ENCODE results near the gene ASPG. TPM values are rescaled to one million over a fixed set of nuclear protein-coding genes. Genes with fewer than 3 reads are reported as not detected.

Gene ASPG
- total RNA-seq, 1 experiment from 2014 or later: not detected

DNA sequence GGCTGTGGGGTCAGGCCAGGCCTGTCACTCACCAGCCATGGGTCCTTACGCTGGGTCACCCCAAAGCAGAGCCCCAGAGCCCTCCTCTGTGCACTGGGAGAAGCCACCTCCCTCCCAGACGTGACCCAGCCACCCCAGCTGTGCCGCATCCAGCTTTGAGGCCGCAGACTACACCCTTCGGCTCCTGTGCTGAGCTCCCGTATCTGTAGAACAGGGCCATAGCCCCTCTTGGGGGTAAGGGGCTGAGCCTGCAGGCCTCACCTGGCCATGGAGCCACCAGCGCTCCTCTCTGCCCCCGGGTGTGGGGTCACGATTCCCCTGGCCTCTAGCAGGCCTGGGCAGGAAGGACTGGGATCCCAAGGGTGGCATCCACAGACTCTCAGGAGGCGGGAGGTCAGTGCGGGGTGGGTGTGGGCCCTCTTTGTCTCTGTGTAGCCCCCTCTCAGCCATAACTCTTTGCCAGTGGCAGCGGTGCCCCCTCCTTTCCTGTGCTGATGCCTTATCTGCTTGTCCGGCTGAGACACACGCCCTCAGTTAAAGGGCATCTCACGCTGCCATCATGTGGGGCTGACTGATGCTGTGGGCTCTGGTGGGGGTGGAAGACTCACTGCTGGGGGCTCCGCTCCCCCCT lies 16.3 kb downstream of the ASPG start:
- BruUV-seq (replicated peaks): no TSS peak
- no peaks in the 10 kb centered on the region for H3K9me3 Mint-ChIP-seq (ENCODE audit: low read depth, unreplicated experiment)
- no peak for TF ChIP-seq CTCF (IDR thresholded peaks at IDR 0.05; ENCODE audit: unreplicated experiment)
- H3K27me3 Mint-ChIP-seq (ENCODE audit: unreplicated experiment): peaks cover 9% of the 10 kb centered on the region
- CTCF ChIA-PET: no interaction called here
- H3K4me3 Mint-ChIP-seq (ENCODE audit: low read depth, unreplicated experiment): no peak overlapping the region
- H3K36me3 Mint-ChIP-seq (ENCODE audit: insufficient read depth, unreplicated experiment): no peaks in the 10 kb centered on the region
- peaks cover 8% of the 10 kb centered on the region for H3K4me1 Mint-ChIP-seq (ENCODE audit: low read depth, unreplicated experiment)
- DNase-seq: no peak
- intact Hi-C loops (cut with micrococcal nuclease; ENCODE audit: unreplicated experiment): no loop called here
- H3K27ac Mint-ChIP-seq (ENCODE audit: unreplicated experiment): no peak overlapping the region

DNA sequence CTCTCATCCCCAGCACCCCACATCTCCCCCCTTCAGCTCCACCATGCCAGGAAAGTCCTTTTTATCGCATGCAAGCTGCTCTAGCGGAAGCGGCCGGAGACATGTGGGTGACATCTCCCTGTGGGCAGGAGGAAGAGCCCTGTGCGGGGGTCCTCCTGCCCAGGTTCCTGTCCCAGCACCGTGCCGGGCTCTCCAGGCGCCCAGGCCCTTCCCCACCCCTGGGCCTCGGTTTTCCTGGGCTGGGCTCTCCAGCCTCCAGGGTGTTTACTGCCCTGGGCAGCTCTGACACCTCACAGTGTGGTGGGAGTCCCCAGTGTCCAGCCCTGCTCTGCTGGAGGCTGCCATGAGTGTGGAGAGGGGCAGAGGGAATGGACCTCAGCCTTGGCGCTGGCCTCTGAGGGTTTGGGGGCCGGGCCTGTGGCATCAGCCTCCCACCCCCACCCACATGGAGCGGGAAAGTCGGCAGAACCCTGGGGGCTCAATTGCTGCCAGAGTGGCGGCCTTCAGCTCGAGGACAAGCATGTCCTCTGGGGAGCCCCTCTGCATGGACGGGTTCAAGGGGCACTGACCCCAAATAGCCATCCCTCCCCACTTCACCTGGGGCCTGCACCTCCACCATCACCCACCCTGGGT lies 16.9 kb downstream of the ASPG start:
- Mint-ChIP-seq H3K4me3 (ENCODE audit: low read depth, unreplicated experiment) (no peak overlapping the region), H3K27me3 (ENCODE audit: unreplicated experiment) (peaks cover 9% of the 10 kb centered on the region), H3K4me1 (ENCODE audit: low read depth, unreplicated experiment) (peaks cover 8% of the 10 kb centered on the region), H3K9me3 (ENCODE audit: low read depth, unreplicated experiment) (no peaks in the 10 kb centered on the region), H3K27ac (ENCODE audit: unreplicated experiment) (no peak overlapping the region), H3K36me3 (ENCODE audit: insufficient read depth, unreplicated experiment) (no peaks in the 10 kb centered on the region)
- BruUV-seq (replicated peaks): no TSS peak
- no peak for DNase-seq
- CTCF ChIA-PET: no interaction called here
- TF ChIP-seq CTCF (IDR thresholded peaks at IDR 0.05; ENCODE audit: unreplicated experiment): no peak
- intact Hi-C loops (cut with micrococcal nuclease; ENCODE audit: unreplicated experiment): no loop called here

GRCh38 chr14:104103061-104103445 lies 17.6 kb downstream of the ASPG start:
- Mint-ChIP-seq H3K9me3 (ENCODE audit: low read depth, unreplicated experiment) (no peaks in the 10 kb centered on the region), H3K27me3 (ENCODE audit: unreplicated experiment) (peaks cover 2% of the 10 kb centered on the region), H3K4me1 (ENCODE audit: low read depth, unreplicated experiment) (peaks cover 8% of the 10 kb centered on the region), H3K27ac (ENCODE audit: unreplicated experiment) (no peak overlapping the region), H3K4me3 (ENCODE audit: low read depth, unreplicated experiment) (no peak overlapping the region), H3K36me3 (ENCODE audit: insufficient read depth, unreplicated experiment) (no peaks in the 10 kb centered on the region)
- DNase-seq: no peak
- no TSS peak for BruUV-seq (replicated peaks)
- CTCF ChIA-PET: interaction anchor here (0.5 kb wide), 1 partner anchor 9 kb away, joined by 15 read pairs; no protein-coding TSS in a partner anchor
- TF ChIP-seq CTCF (IDR thresholded peaks at IDR 0.05; ENCODE audit: unreplicated experiment): no peak
- intact Hi-C loops (cut with micrococcal nuclease; ENCODE audit: unreplicated experiment): no loop called here

DNA sequence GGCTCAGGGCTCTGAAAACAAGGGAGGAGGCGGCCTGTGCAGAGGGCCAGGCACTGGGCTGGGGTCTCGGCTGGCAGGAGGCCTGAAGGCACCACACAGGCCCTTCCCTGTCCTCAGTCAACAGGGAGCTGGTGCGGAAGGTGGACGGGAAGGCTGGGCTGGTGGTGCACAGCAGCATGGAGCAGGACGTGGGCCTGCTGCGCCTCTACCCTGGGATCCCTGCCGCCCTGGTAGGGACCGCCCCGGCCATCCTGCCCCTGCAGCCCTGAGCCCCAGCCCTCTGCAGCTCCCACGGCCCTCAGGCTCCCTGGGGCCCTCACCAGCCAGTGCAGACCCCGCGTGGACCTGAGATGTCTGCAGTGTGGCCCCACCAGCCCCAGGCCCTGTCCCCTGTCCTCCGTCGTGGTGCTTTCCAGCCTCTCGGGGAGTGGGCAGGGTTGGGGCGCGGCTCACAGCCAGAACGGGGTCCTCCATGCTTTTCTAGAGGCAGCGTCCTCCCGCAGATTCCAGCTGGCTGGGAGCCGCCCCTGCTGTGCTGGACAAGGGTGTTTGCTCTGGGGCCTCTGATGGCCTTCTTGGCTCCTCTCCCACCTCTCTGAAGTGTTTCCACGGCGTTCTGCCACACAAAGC lies 18.1 kb downstream of the ASPG start:
- Mint-ChIP-seq H3K4me1 (ENCODE audit: low read depth, unreplicated experiment) (peaks cover 8% of the 10 kb centered on the region), H3K4me3 (ENCODE audit: low read depth, unreplicated experiment) (no peak overlapping the region), H3K9me3 (ENCODE audit: low read depth, unreplicated experiment) (no peaks in the 10 kb centered on the region), H3K36me3 (ENCODE audit: insufficient read depth, unreplicated experiment) (no peaks in the 10 kb centered on the region), H3K27ac (ENCODE audit: unreplicated experiment) (no peak overlapping the region), H3K27me3 (ENCODE audit: unreplicated experiment) (no peaks in the 10 kb centered on the region)
- TF ChIP-seq CTCF (IDR thresholded peaks at IDR 0.05; ENCODE audit: unreplicated experiment): no peak
- DNase-seq: no peak
- CTCF ChIA-PET: interaction anchor here (0.5 to 1.2 kb wide), 3 partner anchors 8 to 1007 kb away, joined by 3 to 15 read pairs (median 3); no protein-coding TSS in a partner anchor
- BruUV-seq (replicated peaks): no TSS peak
- intact Hi-C loops (cut with micrococcal nuclease; ENCODE audit: unreplicated experiment): no loop called here

Data from Calu3 (cell line).